GM12891 (cell line): Measurements from ENCODE around the gene ACE.

Source experiments
- DNase-seq: peaks from one replicate; pipeline ENCODE4 v3.0.0; 2011; ENCODE audit warnings: low spot score; ENCODE audit not compliant: insufficient read length
- FAIRE-seq: peaks from 2 replicates; lab custom pipeline; 2011; peaks lifted over from hg19 to GRCh38; lab: Jason Lieb, UNC
- PAX5 ChIP-seq: IDR thresholded peaks from 2 replicates; pipeline ENCODE4 v1.6.1; 2011; ENCODE audit warnings: low read length, moderate library complexity, mild to moderate bottlenecking; ENCODE audit not compliant: insufficient read depth, severe bottlenecking
- POLR2A ChIP-seq: IDR thresholded peaks from 2 replicates; pipeline ENCODE4 v1.6.1; 2011; ENCODE audit warnings: low read depth, low read length, control low read depth
- POLR2AphosphoS5 ChIP-seq: IDR thresholded peaks from 2 replicates; pipeline ENCODE4 v1.6.1; 2011; ENCODE audit warnings: low read depth, low read length, control low read depth
- POU2F2 ChIP-seq: IDR thresholded peaks from 2 replicates; pipeline ENCODE4 v1.6.1; 2011; ENCODE audit warnings: low read depth, mild to moderate bottlenecking, control low read depth, low read length, moderate library complexity
- SPI1 ChIP-seq: IDR thresholded peaks from 2 replicates; pipeline ENCODE4 v1.6.1; 2011; ENCODE audit warnings: low read depth, low read length, control low read depth
- TAF1 ChIP-seq: IDR thresholded peaks from 2 replicates; pipeline ENCODE4 v1.6.1; 2011; ENCODE audit warnings: low read depth, low read length, control low read depth

Gene ACE

DNA sequence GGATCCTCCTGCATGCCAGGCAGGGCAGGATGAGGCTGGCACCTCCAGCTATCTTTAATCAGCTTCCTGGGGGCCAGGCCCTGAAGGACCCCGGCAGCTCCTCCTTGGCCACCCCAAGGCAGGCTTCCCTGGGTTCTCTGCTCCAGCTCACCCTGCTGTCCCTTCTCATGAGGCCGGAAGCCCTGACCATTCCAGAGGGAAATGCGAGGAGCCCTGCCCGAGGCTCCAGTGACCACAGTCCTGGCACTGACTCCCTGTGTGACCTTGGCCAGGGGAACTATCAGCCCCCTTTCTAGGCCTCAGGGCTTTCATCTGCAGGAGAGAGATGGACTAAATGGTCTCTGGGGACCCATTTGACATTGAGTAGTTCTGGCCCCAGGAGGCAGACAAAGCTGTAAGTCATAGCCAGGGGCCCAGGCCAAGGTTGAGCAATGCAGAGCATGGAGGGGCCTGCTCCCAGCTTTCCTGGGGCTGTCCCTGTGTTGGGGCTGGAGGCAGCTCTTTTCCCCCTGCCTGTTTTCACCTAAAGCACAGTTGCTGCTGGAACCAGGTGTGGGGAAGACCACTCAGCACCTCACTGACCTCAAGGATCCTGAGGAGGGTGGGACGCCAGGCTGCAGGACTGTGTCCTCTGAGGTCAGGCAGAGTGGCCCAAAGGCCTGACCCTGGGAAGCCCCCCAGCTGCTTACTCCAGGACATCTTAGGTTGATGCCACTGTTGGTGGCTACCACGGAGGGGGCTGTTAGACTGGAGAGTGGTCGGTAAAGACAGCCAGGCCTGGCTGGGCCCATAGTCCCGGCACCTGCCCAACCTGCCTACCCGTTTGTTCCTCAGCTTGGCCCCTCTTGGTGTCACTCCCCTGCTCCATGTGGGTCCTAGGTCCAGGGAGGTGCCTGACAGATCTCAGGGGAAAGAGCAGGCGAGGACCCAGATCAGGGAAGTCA, 54.4 kb downstream of the ACE start:
- FAIRE-seq (no peak), DNase-seq (no peak)
- TF ChIP-seq SPI1: no peak
- no peak for TF ChIP-seq POLR2A
- TF ChIP-seq POU2F2: no peak
- no peak for TF ChIP-seq TAF1
- no peak for TF ChIP-seq POLR2AphosphoS5
- TF ChIP-seq PAX5: no peak

DNA sequence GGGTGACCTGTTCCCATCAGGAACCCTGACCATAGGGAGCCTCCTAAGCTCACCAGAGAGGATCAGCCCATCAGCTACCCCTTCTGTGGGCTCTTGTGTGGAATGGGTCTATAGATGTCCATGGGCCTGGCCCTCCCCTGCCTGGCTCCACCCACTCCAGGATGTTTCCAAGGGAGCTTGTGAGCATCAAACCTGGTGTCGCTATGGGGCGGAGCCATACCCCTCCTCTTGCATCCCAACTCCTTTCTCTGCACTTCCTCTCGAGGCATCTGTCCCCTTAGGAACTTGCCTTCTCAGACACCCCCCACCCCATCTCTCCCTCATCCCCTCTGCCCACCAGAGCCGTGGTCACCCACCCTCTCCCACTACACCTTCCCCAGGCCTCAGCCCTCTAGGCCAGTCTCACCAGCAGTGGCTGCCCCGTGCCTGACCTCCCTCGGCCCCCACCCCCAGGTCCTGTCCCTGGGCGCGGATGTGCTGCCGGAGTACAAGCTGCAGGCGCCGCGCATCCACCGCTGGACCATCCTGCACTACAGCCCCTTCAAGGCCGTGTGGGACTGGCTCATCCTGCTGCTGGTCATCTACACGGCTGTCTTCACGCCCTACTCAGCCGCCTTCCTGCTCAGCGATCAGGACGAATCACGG, 56.7 kb downstream of the ACE start:
- no peak for DNase-seq
- no peak for FAIRE-seq
- TF ChIP-seq POU2F2: no peak

DNA sequence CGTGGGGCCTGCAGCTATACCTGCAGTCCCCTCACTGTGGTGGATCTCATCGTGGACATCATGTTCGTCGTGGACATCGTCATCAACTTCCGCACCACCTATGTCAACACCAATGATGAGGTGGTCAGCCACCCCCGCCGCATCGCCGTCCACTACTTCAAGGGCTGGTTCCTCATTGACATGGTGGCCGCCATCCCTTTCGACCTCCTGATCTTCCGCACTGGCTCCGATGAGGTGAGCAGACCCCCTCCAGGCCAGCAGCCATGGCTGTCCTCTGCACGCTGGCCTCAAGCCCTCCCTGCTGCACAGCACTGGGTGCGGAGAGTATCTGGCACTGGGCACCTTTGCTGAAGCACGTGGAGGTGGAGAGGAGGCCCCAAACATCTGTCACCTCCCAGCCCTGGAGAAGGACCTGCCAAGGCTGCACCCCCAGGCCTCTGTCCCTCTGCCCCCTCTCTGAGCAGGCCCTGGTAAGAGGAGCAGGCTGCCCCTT, 57.3 kb downstream of the ACE start:
- DNase-seq: no peak
- TF ChIP-seq POLR2A: no peak
- TF ChIP-seq PAX5: no peak
- no peak for TF ChIP-seq SPI1
- TF ChIP-seq POLR2AphosphoS5: no peak
- TF ChIP-seq POU2F2: no peak
- TF ChIP-seq TAF1: no peak
- no peak for FAIRE-seq

DNA sequence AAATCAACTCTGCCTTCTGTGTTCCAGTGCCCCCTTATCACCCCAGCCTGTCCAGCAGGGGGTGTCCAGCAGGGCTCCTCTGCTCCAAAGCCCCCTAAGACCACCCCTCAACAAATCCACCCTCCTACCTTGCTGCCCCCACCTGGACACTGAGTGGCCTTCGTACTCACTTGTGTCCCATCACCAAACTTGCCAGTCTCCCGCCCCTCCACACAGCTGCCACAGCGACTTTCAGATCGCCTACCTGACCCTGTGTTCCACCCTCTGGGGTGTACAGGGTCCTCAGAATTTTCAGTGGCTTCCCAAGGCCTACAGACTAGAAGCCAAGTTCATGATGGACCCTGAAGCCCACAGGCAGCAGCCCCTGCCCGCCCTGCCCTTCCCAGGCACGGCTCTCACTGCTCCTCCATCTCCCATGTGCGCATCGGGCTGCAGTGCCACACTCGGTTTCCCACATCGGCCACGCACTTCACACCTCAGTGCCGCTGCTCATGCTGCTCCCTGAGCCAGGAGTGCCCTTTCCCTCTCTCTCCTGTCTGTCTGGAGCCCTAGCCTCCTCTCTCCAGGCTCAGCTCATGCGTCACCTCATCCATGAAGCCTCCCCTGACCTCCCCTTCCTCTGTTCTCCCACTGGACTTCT, 58.1 kb downstream of the ACE start:
- FAIRE-seq (no peak), DNase-seq (no peak)
- no peak for TF ChIP-seq SPI1
- TF ChIP-seq TAF1: no peak
- TF ChIP-seq POLR2AphosphoS5: no peak
- TF ChIP-seq PAX5: no peak
- no peak for TF ChIP-seq POLR2A
- TF ChIP-seq POU2F2: no peak

DNA sequence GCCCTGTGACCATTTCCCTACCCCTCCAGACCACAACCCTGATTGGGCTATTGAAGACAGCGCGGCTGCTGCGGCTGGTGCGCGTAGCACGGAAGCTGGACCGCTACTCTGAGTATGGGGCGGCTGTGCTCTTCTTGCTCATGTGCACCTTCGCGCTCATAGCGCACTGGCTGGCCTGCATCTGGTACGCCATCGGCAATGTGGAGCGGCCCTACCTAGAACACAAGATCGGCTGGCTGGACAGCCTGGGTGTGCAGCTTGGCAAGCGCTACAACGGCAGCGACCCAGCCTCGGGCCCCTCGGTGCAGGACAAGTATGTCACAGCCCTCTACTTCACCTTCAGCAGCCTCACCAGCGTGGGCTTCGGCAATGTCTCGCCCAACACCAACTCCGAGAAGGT, 58.8 kb downstream of the ACE start:
- FAIRE-seq (no peak), DNase-seq (no peak)
- TF ChIP-seq POU2F2 (no peak), POLR2AphosphoS5 (no peak), SPI1 (no peak), TAF1 (no peak), POLR2A (no peak), PAX5 (no peak)

DNA sequence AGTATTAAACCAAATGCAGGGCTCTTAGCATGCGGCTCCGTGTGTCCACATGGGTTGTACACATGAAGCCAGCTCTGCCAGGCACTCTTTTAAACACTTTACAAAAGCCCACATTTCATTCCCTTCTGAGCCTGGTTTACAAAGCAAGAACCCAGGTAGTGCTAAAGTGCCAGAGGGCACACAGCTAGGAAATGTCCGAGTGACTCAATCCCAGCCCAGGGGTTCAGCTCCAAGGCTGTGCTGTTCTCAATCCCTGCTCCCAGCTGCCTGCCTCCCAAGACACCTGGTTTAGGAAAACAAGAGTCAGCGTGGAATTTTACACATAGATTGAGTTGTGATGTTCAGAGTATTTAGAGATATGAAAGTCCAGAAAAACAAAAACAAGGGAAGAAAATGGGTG, 60.1 kb downstream of the ACE start:
- TF ChIP-seq SPI1 (no peak), TAF1 (no peak)
- no peak for FAIRE-seq
- no peak for DNase-seq

DNA sequence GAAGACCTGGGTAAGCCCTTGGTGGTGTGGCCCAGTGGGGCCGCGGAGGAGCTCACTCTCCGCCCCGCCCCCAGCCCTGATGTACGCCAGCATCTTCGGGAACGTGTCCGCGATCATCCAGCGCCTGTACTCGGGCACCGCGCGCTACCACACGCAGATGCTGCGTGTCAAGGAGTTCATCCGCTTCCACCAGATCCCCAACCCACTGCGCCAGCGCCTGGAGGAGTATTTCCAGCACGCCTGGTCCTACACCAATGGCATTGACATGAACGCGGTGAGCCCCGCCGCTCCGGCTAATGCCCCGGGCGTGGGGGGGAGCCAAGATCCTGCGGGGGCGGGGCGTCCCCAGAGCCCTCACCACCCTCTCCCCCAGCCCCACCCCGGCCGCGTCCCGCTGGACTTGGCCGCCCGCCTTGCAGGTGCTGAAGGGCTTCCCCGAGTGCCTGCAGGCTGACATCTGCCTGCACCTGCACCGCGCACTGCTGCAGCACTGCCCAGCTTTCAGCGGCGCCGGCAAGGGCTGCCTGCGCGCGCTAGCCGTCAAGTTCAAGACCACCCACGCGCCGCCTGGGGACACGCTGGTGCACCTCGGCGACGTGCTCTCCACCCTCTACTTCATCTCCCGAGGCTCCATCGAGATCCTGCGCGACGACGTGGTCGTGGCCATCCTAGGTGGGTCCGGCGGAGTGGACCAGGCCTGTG, 61.3 kb downstream of the ACE start:
- TF ChIP-seq POU2F2: no peak
- TF ChIP-seq PAX5: no peak
- no peak for TF ChIP-seq SPI1
- TF ChIP-seq POLR2A: no peak
- no peak for TF ChIP-seq POLR2AphosphoS5
- TF ChIP-seq TAF1: no peak
- FAIRE-seq (no peak), DNase-seq (peak; percentile 26)

DNA sequence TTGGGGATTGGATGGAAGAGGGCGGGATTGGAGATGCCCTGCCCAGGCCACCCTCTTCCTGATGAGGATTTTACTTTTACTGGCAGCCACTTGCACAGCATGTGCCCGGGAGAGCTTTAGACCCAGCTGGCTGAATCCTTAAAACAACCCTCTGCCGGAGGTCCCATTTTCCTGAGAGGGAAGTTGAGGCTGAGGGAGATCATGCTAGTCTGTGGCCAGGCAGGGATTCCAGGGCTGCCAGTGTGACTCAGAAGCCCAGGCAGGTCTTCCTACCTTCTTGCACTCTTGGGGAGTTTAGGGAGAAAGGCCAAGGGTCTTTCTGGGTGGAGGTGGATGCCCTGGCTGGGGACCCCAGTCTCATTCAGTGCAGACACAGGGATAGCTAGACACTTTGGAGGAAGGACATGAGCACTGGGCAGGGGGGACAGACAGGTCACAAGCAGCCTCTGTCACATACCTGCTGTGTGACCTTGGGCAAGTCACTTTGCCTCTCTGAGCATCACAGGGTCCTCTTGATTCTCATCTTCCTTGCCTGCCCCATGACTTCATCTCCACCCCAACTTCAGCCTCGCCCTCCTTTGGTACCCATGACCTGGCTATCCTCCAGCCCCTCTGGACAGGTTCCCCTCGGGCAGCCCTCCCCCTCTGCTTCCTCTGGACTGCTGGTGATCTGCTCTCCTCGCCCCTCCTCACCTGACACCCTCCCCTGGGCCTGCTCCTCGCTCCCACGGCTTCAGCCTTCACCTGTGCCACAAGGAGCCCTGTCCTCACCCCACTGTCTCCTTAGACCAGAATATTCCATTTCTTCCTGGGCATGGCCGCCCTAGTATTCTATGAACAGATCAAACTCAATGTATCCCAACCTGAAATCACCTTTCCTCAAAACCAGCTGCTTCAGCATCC, 62.1 kb downstream of the ACE start:
- DNase-seq: no peak
- no peak for FAIRE-seq
- TF ChIP-seq POLR2AphosphoS5 (no peak), SPI1 (no peak), TAF1 (no peak), POU2F2 (no peak), PAX5 (no peak), POLR2A (no peak)
